Measurements from ENCODE around the gene TM9SF1.

TM9SF1 gene

DNA sequence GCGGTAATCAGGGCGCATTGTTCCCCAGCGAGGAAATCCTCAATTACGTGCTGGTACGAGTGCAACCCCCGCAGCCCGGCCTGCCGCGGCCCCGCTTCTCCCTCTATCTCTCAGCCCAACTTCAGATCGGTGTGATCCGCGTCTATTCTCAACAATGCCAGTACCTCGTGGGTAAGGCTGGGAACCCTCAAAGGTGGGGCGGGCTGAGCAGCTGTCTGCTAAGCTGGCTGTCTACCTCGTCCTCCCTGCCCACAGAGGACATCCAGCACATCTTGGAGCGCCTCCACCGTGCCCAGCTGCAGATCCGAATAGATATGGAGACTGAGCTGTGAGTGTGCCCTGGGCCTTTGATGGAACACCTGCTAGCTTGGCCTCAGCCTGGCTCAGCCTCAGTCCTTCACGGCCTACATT is 22.4 kb downstream of the TM9SF1 start:
- no peak overlapping the region for H3K9ac ChIP-seq
- H3K4me2 ChIP-seq (ENCODE audit: low read length) = no peak overlapping the region
- no peak overlapping the region for H3K27ac ChIP-seq
- no peak overlapping the region for H2AFZ ChIP-seq
- no peaks in the 10 kb centered on the region for H3K36me3 ChIP-seq (ENCODE audit: control insufficient read depth, insufficient read depth, low read length)
- H3K4me1 ChIP-seq = no peaks in the 10 kb centered on the region
- H3K79me2 ChIP-seq = no peaks in the 10 kb centered on the region
- H3K27me3 ChIP-seq (ENCODE audit: control insufficient read depth, insufficient read depth, low read length) = no peaks in the 10 kb centered on the region
- no peaks in the 10 kb centered on the region for H3K9me3 ChIP-seq (ENCODE audit: control insufficient read depth, low read length)
- H3K4me3 ChIP-seq (ENCODE audit: low read depth, low read length) = no peak overlapping the region
- TF ChIP-seq CTCF (IDR thresholded peaks at IDR 0.05) = no peak

- no peak overlapping the region for H3K9ac ChIP-seq
- no peaks in the 10 kb centered on the region for H3K4me1 ChIP-seq
- H3K4me2 ChIP-seq (ENCODE audit: low read length) = no peak overlapping the region
- no peaks in the 10 kb centered on the region for H3K9me3 ChIP-seq (ENCODE audit: control insufficient read depth, low read length)
- H3K27me3 ChIP-seq (ENCODE audit: control insufficient read depth, insufficient read depth, low read length) = no peaks in the 10 kb centered on the region
- no peak overlapping the region for H3K27ac ChIP-seq
- TF ChIP-seq CTCF (IDR thresholded peaks at IDR 0.05) = no peak
- no peaks in the 10 kb centered on the region for H3K36me3 ChIP-seq (ENCODE audit: control insufficient read depth, insufficient read depth, low read length)
- H2AFZ ChIP-seq = no peak overlapping the region
- H3K79me2 ChIP-seq = no peaks in the 10 kb centered on the region
- no peak overlapping the region for H3K4me3 ChIP-seq (ENCODE audit: low read depth, low read length)
These were observed 22.9 kb downstream of the TM9SF1 start for GRCh38 chr14:24172261-24172860.

DNA sequence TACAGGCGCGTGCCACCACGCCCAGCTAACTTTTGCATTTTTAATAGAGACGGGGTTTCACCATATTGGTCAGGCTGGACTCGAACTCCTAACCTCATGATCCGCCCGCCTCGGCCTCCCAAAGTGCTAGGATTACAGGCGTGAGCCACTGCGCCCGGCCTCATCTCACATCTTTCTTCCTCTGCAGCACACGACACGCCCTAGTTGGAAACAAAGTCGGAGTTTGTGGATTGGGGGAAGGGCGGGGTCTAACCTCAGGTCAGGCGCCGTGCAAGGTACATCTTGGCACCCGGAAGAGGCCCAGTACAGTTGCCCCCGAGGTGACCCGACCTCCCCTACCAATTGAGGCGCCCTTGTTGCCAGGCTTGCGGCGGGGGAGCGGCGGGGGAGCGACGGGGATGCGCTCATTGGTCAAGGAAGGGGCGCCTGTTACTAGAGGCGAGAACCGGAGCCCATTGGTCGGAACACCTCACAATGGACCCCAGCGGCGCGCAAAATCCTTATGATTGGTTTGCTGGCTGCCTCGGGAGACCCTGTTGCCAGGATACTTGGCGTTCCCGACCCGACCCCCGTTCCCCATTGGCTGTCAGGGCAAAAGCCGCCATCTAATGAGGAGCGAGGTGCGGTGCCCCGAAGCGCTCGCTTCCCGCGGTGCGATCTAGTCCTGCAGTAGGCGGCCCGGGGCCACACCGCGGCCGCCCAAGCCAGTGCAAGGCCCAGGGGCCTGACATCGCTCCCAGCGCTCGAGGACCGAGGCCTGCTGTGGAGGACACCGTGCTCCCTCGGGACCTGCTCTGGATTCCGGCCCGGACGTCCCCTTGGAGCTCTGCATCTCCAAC is 23.6 kb downstream of the TM9SF1 start, which contains the start of gene REC8:
TSS of gene REC8 (plus strand) at position 659 of the 839 bp plus-strand sequence. CDS start 473 bp downstream, outside the sequence.
- no peak for TF ChIP-seq CTCF (IDR thresholded peaks at IDR 0.05)
- Histone ChIP-seq H3K27me3 (ENCODE audit: control insufficient read depth, insufficient read depth, low read length) (no peaks in the 10 kb centered on the region), H3K9me3 (ENCODE audit: control insufficient read depth, low read length) (no peaks in the 10 kb centered on the region), H3K4me1 (no peaks in the 10 kb centered on the region), H2AFZ (no peak within 1 kb of the TSS), H3K27ac (no peak within 1 kb of the TSS), H3K4me2 (ENCODE audit: low read length) (no peak within 1 kb of the TSS), H3K36me3 (ENCODE audit: control insufficient read depth, insufficient read depth, low read length) (no peaks in the 10 kb centered on the region), H3K9ac (no peak within 1 kb of the TSS), H3K4me3 (ENCODE audit: low read depth, low read length) (no peak within 1 kb of the TSS), H3K79me2 (no peaks in the 10 kb centered on the region)

GRCh38 chr14:24167469-24168114 is 27.6 kb downstream of the TM9SF1 start:
- Histone ChIP-seq H3K27me3 (ENCODE audit: control insufficient read depth, insufficient read depth, low read length) (no peaks in the 10 kb centered on the region), H2AFZ (no peak overlapping the region), H3K79me2 (no peaks in the 10 kb centered on the region), H3K4me3 (ENCODE audit: low read depth, low read length) (no peak overlapping the region), H3K36me3 (ENCODE audit: control insufficient read depth, insufficient read depth, low read length) (no peaks in the 10 kb centered on the region), H3K9ac (no peak overlapping the region), H3K4me2 (ENCODE audit: low read length) (no peak overlapping the region), H3K9me3 (ENCODE audit: control insufficient read depth, low read length) (no peaks in the 10 kb centered on the region), H3K4me1 (no peaks in the 10 kb centered on the region), H3K27ac (no peak overlapping the region)
- no peak for TF ChIP-seq CTCF (IDR thresholded peaks at IDR 0.05)
